Kasumi-1 (cell line): ENCODE data around the gene SND1.
A peak's percentile ranks its signal among the peaks of the same experiment; 100 is the strongest.
"Not testable (repeated sequence)": the region's sequence is repeated elsewhere in the genome, so short reads cannot be mapped to it uniquely, and the experiment has no call there.

ENCODE experiments used
- DNase-seq, 2 experiments: peaks; one replicate each; lab custom pipeline; 2025; lab: John Stamatoyannopoulos, UW

SND1 gene

GRCh38 chr7:128097211-128097731, 445.3 kb downstream of the SND1 start:
- no peak for DNase-seq

GRCh38 chr7:128098629-128099028, 446.6 kb downstream of the SND1 start:
- DNase-seq, result no peak

DNA sequence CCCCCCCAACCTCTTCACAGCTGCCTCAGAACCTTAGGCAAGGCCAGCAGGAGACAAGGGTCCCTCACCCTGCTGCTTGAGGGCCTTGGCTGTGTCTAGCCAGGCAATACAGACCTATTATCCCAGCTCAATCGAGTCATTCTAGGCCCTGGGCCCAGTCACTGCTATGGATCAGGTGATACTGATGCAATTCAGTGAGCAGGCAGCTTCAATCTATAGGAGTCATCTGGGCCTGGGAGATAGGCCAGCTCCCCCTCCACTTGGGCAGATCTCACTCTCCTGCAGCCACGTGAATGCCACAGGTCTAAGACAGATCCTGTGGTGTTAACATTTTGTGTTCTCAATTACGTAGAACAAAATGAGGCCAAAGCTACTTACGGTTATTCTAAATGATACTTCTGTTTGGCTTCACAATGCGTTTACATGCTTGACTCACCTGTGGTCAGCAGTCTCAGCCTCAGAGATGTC, 447.2 kb downstream of the SND1 start:
- no peak for DNase-seq

- peak in 1 of 2 experiments; percentile 16 for DNase-seq
Observed at GRCh38 chr7:128100225-128100948, 448.4 kb downstream of the SND1 start.

DNA sequence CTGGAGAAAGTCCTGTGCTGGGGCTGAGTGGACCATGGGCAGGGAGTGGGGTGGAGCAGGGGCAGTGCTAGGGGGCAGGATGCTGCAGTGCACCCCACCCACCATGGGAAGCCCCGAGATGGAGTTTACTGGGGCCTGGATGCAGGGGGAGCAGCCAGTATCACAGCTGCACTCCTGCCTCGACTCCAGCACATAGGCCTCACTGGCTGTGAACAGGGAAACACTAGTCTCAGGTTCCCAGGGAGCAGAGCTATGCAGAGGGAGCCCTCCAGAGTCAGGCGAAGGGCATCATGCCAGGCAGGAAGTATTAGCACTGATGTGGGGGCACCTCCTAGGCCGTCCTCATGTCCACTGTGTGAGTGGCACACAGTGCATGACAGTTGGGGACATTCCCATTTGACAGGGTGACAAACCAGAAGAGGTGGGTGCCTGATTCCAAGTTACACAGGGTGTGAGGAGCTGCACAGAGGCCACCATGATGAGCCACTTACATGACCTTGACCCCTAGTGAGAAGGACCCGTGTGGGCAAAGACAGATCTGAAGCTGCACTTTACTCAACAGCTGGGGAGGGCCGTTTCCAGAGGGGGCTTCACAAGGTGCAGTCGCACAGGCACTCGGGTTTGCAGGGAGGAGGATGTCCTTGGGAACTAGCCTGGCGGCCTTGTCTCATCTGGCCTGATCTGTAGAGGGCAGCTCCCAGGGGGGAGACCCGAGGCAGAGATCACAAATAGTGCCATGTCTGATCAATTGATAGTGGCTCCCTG, 449.1 kb downstream of the SND1 start:
- DNase-seq, result no peak

DNA sequence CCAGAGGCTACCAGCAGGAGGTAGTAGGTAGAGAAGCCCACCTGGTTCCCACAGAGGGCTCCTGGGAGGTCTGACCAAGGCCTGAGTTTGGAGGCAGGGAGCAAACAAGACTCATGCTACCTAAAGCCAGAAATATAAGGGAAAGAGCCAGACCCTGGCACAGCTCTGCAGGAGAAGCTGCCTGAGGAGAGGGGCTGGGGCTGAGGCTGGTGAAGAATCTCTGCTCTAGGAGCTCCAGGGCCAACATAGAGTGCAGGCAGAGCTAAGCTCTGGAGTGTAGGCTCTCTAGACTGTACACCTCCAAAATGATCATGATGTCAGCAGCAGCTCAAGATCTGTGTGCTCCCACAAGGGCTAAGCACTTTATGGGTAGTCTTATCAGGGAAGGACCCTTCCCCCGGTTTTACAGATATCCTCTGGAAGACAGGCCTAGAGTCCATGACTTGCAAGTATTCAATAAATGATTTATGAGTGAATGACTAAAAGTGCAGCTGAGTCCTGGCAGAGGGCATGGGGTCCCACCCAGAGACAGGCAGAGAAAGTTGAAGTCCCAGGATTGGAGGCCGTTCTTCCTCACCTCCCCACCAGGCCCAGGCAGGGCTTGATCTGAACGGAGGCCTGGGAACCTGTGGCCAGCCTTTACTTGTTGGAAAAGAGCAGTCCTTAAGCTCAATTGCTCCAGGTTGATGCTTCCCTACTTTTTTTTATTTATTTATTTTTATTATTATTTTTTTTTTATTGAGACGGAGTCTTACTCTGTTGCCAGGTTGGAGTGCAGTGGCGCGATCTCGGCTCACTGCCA, 450.7 kb downstream of the SND1 start:
- no peak for DNase-seq

DNA sequence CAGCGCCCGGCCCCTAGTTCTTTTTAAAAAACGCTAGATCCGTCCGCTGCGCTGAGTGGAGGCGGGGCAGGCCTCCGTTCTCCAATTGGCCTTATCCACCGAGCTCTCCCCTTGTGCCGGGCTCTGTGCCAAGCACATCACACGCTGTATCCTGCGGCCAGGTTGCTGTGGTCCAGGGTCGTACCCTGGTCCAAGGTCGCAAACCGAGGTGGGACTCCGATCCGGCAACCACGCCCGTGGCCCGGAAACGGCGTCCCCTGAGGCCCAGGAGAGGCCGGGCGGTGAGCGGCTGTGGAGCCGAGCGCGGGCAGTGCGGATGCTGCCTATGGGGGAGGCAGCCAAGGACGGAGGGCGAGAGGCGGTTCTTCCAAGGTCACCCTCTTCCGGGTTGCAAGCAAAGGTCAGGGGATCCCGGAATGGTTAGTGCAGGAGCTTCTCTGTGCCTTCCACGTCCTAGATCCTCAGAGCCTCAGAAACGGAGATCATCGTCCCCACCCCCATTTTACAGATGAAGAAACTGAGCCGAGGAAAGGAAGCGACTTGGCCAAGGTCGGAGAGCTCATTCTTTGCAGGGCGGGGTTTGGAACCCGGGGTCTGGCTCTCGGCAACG, 451.6 kb downstream of the SND1 start:
- no peak for DNase-seq

- DNase-seq, result peak; percentile 18 to 21
Observed at GRCh38 chr7:128104108-128104742, 452.2 kb downstream of the SND1 start.

DNA sequence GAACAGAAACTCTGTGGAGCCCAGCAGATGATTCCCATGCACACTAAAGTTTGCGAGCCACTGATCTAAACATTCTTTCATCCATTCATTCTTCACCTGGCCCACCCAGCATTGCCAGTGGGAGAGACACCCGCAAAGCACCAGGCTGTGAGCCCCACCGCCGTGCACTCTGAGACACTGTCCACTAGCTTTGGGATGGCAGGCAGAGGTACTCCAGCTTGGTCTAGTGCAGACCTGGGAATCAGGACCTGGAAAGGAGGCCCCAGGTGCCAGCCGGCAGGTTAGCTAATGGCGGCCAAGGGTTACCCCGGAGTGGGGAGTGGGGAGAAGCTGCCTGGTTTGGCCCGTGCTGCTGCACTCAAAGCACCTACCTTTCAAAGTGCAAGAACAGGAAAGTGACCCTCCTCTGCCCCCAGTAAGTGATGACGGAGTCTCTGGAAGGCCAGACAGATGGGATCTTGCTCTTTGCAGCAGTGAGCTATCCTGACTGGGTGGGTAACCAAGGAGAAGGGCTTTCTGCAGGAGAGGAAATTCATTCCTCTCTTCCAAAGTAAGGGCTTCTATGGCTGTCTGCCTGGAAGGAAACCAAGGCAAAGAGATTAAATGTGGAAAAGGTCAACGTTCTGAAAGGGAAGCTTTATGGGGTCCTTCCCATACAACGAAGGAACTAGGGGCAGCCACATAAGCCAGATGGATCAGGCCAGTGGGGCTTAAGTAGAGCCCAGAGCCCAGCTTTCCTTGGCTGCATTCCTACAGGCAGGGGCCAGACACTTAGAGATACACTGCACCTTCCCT, 453.4 kb downstream of the SND1 start:
- DNase-seq, result no peak

GRCh38 chr7:128106821-128107220, 454.8 kb downstream of the SND1 start:
- DNase-seq, result no peak

GRCh38 chr7:128107516-128107915, 455.5 kb downstream of the SND1 start:
- not testable (repeated sequence) for DNase-seq

GRCh38 chr7:128108129-128108528, 456.1 kb downstream of the SND1 start:
- no peak for DNase-seq

GRCh38 chr7:128108641-128109423, 456.8 kb downstream of the SND1 start:
- peak; percentile 98 to 99 for DNase-seq

DNA sequence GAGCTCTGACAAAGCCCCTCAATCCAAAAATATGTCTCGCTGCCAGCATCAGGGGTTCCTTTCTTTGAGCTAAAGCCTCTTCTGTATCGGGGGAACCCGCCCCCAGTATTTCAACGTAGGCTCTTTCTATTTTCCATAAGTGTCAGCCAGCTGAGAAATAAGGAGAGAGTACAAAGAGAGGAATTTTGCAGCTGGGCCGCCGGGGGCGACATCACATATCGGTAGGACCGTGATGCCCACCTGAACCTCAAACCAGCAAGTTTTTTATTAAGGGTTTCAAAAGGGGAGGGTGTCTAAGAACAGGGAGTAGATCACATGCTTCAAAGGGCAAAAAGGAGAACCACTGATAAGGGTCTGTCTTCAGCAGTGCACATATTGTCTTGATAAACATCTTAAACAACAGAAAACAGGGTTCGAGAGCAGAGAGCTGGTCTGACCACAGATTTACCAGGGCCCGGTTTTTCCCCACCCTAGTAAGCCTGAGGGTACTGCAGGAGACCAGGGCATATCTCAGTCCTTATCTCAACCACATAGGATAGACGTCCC, 457.5 kb downstream of the SND1 start:
- not testable (repeated sequence) for DNase-seq

- DNase-seq, result no peak
Observed at GRCh38 chr7:128110641-128111364, 458.8 kb downstream of the SND1 start.

- DNase-seq, result peak in 1 of 2 experiments; percentile 48
Observed at GRCh38 chr7:128112018-128112780, 460.2 kb downstream of the SND1 start.

DNA sequence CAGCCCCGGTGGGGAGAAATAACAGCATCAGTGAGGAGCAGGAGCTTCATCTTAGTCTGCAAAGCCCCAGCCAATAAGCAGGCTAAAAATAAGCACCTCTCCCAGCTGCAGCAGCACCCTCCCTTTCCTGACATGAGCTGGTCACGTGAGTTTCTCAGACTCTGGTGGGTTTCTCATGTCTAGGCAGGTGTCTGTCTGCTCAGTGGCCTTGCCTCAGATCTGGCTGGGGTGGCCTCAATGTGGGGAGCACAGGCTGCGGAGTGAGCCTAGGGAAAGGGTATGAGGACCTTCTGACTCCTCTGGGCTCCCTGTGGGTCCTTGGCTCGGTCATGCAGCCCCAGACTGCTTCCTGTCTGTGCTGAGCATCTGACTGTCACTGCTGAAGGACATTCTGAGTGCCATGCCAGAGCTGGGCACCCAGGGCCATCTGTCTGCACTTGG, 460.8 kb downstream of the SND1 start:
- peak; percentile 33 to 47 for DNase-seq

GRCh38 chr7:128113839-128114238, 461.8 kb downstream of the SND1 start:
- DNase-seq, result no peak
